Panc1 (cell line): ENCODE results near the gene WDR27. TPM values are rescaled to one million over a fixed set of nuclear protein-coding genes. Genes with fewer than 3 reads are reported as not detected.
"Not testable (repeated sequence)": the region's sequence is repeated elsewhere in the genome, so short reads cannot be mapped to it uniquely, and the experiment has no call there.

Experiments used
- ATAC-seq: fragments of 200-7000 bp; cut with Tn5 transposase; 2 replicates; pipeline ENCODE4 v1.9.1; 2020; ENCODE audit warnings: mild to moderate bottlenecking, moderate library complexity
- BruUV-seq: library from RNA; stranded (reverse); fragments of 400-500 nt; replicated peaks from 2 replicates; lab custom pipeline; 2021; lab: Mats Ljungman, UMichigan
- CTCF ChIA-PET: fragments of 300-600 bp; sonication (Branson Sonifier 250); formaldehyde crosslinking; loops from one replicate; lab custom pipeline; 2022; ENCODE audit warnings: antibody characterized with exemption; lab: Charles Lee
- POLR2A ChIA-PET: fragments of 300-600 bp; sonication (Branson Sonifier 250); formaldehyde crosslinking; loops from one replicate; lab custom pipeline; 2022; ENCODE audit warnings: antibody characterized with exemption; lab: Charles Lee
- DNase-seq: peaks from one replicate; pipeline ENCODE4 v3.0.0-alpha.2; 2010; ENCODE audit warnings: low read depth, low spot score
- H3K27ac ChIP-seq: 2 replicates; pipeline ENCODE4 v1.5.1; 2011; ENCODE audit warnings: mild to moderate bottlenecking, low read length, inconsistent platforms
- H3K27me3 ChIP-seq: fragments of 200-500 bp; sonication (Bioruptor generic); 2 replicates; pipeline ENCODE4 v1.6.0; 2014; ENCODE audit warnings: low read length, inconsistent platforms; ENCODE audit not compliant: control insufficient read depth, insufficient read depth
- H3K36me3 ChIP-seq: fragments of 200-500 bp; sonication (Bioruptor generic); 2 replicates; pipeline ENCODE4 v1.5.1; 2014; ENCODE audit warnings: inconsistent platforms, mild to moderate bottlenecking, low read length, moderate library complexity; ENCODE audit not compliant: control insufficient read depth, insufficient read depth
- H3K4me1 ChIP-seq: 2 replicates; pipeline ENCODE4 v1.5.1; 2011; ENCODE audit warnings: inconsistent platforms, mild to moderate bottlenecking, low read length, moderate library complexity; ENCODE audit not compliant: control insufficient read depth, insufficient read depth
- H3K4me3 ChIP-seq, 2 experiments: 2 replicates each; pipeline ENCODE4 v1.5.1; 2011 to 2012; ENCODE audit warnings: low read depth in 2 of 2, low read length in 2 of 2, mild to moderate bottlenecking in 2 of 2, inconsistent platforms in 1 of 2, moderate library complexity in 1 of 2
- H3K9me3 ChIP-seq: fragments of 200-500 bp; sonication (Bioruptor generic); 2 replicates; pipeline ENCODE4 v1.5.1; 2014; ENCODE audit warnings: low read depth, mild to moderate bottlenecking, inconsistent platforms, low read length, moderate library complexity; ENCODE audit not compliant: control insufficient read depth, insufficient read depth
- POLR2AphosphoS5 ChIP-seq: IDR thresholded peaks from 2 replicates; pipeline ENCODE4 v1.6.1; 2012; ENCODE audit warnings: mild to moderate bottlenecking, low read depth, low read length, moderate library complexity
- SIN3A ChIP-seq: IDR thresholded peaks from 2 replicates; pipeline ENCODE4 v1.6.1; 2012; ENCODE audit warnings: low read depth, mild to moderate bottlenecking, low read length, moderate library complexity, borderline replicate concordance; ENCODE audit not compliant: insufficient read depth
- TCF7L2 ChIP-seq: IDR thresholded peaks from 2 replicates; pipeline ENCODE4 v1.6.1; 2011; ENCODE audit warnings: mild to moderate bottlenecking, low read depth, low read length, inconsistent platforms
- in situ Hi-C: cut with HindIII; loops from 2 replicates; pipeline ENCODE4 v1.10.0; 2016; ENCODE audit warnings: low sequenced_read_pairs, low pct_unique_long_range_greater_than_20kb
- intact Hi-C: fragments of 100-400 bp; cut with micrococcal nuclease; formaldehyde crosslinking; loops from one replicate; pipeline ENCODE4 v1.10.0; 2022; ENCODE audit not compliant: unreplicated experiment
- total RNA-seq: library from RNA; stranded (reverse); gene quantifications from one replicate; pipeline ENCODE4 v1.2.1, GENCODE V29; 2021; ENCODE audit not compliant: unreplicated experiment
- TF ChIP-seq, protein P1 (sequence below), 2 experiments: IDR thresholded peaks; 2 replicates each; pipeline ENCODE4 v1.6.1; 2011 to 2012; ENCODE audit warnings: low read depth in 2 of 2, control low read depth in 1 of 2, low read length in 1 of 2, mild to moderate bottlenecking in 1 of 2, moderate library complexity in 1 of 2; ENCODE audit not compliant: insufficient read depth in 1 of 2
- TF ChIP-seq, protein P2 (sequence below): fragments of 450-650 bp; IDR thresholded peaks from 2 replicates; pipeline ENCODE4 v1.5.1; 2017; ENCODE audit warnings: mild to moderate bottlenecking

Gene WDR27
- total RNA-seq, 1 experiment from 2014 or later: 56.3 TPM

DNA sequence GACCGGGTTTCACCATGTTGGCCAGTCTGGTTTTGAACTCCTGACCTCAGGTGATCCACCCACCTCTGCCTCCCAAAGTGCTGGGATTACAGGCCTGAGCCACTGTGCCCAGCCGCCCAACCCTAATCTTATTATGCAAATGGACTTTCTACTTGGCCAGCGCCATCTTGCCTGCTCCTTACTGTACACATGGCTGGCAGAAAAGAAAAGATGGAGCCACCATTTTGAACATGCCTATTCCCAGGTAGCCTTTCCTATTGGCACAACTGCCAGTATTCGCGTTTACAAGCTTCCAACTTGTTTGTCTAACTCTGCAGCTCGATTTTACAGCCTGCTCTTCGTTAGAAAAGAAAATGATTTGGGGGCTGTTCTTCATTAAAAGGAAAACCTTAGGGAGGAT lies 84.3 kb downstream of the WDR27 start:
- in situ Hi-C loops: no loop called here

DNA sequence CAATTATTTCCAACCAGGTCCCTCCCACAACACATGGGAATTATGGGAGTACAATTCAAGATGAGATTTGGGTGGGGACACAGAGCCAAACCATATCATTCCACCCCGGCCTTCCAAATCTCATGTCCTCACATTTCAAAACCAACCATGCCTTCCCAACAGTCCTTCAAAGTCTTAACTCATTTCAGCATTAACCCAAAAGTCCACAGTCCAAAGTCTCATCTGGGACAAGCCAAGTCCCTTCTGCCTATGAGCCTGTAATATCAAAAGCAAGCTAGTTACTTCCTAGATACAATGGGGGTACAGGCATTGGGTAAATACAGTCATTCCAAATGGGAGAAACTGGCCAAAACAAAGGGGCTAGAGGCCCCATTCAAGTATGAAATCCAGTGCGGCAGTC lies 93.2 kb downstream of the WDR27 start:
- H3K9me3 ChIP-seq, BruUV-seq, CTCF ChIA-PET, DNase-seq, H3K4me1 ChIP-seq, H3K4me3 ChIP-seq, in situ Hi-C loops, H3K36me3 ChIP-seq, intact Hi-C loops, ATAC-seq, H3K27me3 ChIP-seq, POLR2A ChIA-PET, H3K27ac ChIP-seq: not testable (repeated sequence)

More for the DNA sequence above, 84.3 kb downstream of the WDR27 start:
- ATAC-seq (no peak), DNase-seq (no peak)
- POLR2A ChIA-PET: no interaction called here
- intact Hi-C loops: no loop called here
- Histone ChIP-seq H3K9me3 (no peaks in the 10 kb centered on the region), H3K36me3 (no peaks in the 10 kb centered on the region), H3K4me3 (no peak overlapping the region), H3K27me3 (no peaks in the 10 kb centered on the region), H3K27ac (no peak overlapping the region), H3K4me1 (no peaks in the 10 kb centered on the region)
- BruUV-seq: no TSS peak
- TF ChIP-seq TCF7L2: no peak
- no peak for TF ChIP-seq POLR2AphosphoS5
- TF ChIP-seq SIN3A: no peak
- TF ChIP-seq, protein P1, sequence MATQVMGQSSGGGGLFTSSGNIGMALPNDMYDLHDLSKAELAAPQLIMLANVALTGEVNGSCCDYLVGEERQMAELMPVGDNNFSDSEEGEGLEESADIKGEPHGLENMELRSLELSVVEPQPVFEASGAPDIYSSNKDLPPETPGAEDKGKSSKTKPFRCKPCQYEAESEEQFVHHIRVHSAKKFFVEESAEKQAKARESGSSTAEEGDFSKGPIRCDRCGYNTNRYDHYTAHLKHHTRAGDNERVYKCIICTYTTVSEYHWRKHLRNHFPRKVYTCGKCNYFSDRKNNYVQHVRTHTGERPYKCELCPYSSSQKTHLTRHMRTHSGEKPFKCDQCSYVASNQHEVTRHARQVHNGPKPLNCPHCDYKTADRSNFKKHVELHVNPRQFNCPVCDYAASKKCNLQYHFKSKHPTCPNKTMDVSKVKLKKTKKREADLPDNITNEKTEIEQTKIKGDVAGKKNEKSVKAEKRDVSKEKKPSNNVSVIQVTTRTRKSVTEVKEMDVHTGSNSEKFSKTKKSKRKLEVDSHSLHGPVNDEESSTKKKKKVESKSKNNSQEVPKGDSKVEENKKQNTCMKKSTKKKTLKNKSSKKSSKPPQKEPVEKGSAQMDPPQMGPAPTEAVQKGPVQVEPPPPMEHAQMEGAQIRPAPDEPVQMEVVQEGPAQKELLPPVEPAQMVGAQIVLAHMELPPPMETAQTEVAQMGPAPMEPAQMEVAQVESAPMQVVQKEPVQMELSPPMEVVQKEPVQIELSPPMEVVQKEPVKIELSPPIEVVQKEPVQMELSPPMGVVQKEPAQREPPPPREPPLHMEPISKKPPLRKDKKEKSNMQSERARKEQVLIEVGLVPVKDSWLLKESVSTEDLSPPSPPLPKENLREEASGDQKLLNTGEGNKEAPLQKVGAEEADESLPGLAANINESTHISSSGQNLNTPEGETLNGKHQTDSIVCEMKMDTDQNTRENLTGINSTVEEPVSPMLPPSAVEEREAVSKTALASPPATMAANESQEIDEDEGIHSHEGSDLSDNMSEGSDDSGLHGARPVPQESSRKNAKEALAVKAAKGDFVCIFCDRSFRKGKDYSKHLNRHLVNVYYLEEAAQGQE (IDR thresholded peaks at IDR 0.05; ENCODE audit: insufficient read depth in 1 of 2, low read depth in 2 of 2, low read length in 1 of 2): no peak
- TF ChIP-seq, protein P2, sequence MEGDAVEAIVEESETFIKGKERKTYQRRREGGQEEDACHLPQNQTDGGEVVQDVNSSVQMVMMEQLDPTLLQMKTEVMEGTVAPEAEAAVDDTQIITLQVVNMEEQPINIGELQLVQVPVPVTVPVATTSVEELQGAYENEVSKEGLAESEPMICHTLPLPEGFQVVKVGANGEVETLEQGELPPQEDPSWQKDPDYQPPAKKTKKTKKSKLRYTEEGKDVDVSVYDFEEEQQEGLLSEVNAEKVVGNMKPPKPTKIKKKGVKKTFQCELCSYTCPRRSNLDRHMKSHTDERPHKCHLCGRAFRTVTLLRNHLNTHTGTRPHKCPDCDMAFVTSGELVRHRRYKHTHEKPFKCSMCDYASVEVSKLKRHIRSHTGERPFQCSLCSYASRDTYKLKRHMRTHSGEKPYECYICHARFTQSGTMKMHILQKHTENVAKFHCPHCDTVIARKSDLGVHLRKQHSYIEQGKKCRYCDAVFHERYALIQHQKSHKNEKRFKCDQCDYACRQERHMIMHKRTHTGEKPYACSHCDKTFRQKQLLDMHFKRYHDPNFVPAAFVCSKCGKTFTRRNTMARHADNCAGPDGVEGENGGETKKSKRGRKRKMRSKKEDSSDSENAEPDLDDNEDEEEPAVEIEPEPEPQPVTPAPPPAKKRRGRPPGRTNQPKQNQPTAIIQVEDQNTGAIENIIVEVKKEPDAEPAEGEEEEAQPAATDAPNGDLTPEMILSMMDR: no peak
- CTCF ChIA-PET: no interaction called here

DNA sequence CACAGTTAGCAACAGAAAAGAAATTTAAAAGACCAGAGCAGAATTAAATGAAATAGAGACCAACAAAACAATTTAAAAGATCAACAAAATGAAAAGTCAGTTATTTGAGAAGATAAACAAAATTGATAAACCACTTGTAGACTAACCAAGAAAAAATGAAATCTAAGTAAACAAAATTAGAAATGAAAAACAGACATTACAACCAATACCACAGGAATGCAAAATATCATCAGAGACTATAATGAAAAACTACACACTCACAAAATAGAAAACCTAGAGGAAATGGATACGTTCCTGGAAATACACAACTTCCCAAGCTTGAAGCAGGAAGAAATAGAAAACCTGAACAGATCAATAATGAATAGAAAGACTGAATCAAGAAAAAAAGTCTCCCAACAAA lies 97.8 kb downstream of the WDR27 start:
- intact Hi-C loops: no loop called here
- Histone ChIP-seq H3K36me3 (no peaks in the 10 kb centered on the region), H3K4me3 (no peak overlapping the region), H3K4me1 (no peaks in the 10 kb centered on the region), H3K27me3 (no peaks in the 10 kb centered on the region), H3K27ac (no peak overlapping the region), H3K9me3 (no peaks in the 10 kb centered on the region)
- DNase-seq (no peak), ATAC-seq (no peak)
- ChIA-PET CTCF (no interaction called here), POLR2A (interaction anchor here (0.5 kb wide), 1 partner anchor 773 kb away, joined by 3 read pairs; no protein-coding TSS in a partner anchor)
- in situ Hi-C loops: no loop called here
- TF ChIP-seq SIN3A: no peak
- TF ChIP-seq TCF7L2: no peak
- TF ChIP-seq, protein P2: no peak
- TF ChIP-seq, protein P1 (IDR thresholded peaks at IDR 0.05; ENCODE audit: insufficient read depth in 1 of 2, low read depth in 2 of 2, low read length in 1 of 2): no peak
- no peak for TF ChIP-seq POLR2AphosphoS5
- no TSS peak for BruUV-seq
